Hepatocyte (in vitro differentiated cells): ENCODE measurements around the gene OR2T29. TPM values are rescaled to one million over a fixed set of nuclear protein-coding genes. Genes with fewer than 3 reads are reported as not detected.

Experiments used
- DNase-seq: peaks from one replicate; pipeline ENCODE4 v3.0.0-alpha.2; 2016; ENCODE audit warnings: low spot score
- H2AFZ ChIP-seq: fragments of 200-600 bp; sonication (generic); 2 replicates; pipeline ENCODE4 v1.6.0; 2016; ENCODE audit warnings: antibody characterized with exemption, mild to moderate bottlenecking
- H3K27ac ChIP-seq: fragments of 200-600 bp; sonication (generic); 2 replicates; pipeline ENCODE4 v1.5.1; 2016; ENCODE audit warnings: mild to moderate bottlenecking
- H3K27me3 ChIP-seq: fragments of 200-600 bp; sonication (generic); 2 replicates; pipeline ENCODE4 v1.6.1; 2016
- H3K36me3 ChIP-seq: fragments of 200-600 bp; sonication (generic); replicated peaks from 2 replicates; pipeline ENCODE4 v1.5.1; 2016; ENCODE audit warnings: low read depth; ENCODE audit not compliant: insufficient read depth
- H3K4me1 ChIP-seq: fragments of 200-600 bp; sonication (generic); 2 replicates; pipeline ENCODE4 v1.5.1; 2016; ENCODE audit warnings: mild to moderate bottlenecking, moderate library complexity; ENCODE audit not compliant: insufficient read depth
- H3K4me2 ChIP-seq: fragments of 200-600 bp; sonication (generic); 2 replicates; pipeline ENCODE4 v1.6.0; 2016
- H3K4me3 ChIP-seq: fragments of 200-600 bp; sonication (generic); 2 replicates; pipeline ENCODE4 v1.5.1; 2016; ENCODE audit warnings: mild to moderate bottlenecking
- H3K79me2 ChIP-seq: fragments of 200-600 bp; sonication (generic); 2 replicates; pipeline ENCODE4 v1.6.0; 2017; ENCODE audit warnings: mild to moderate bottlenecking
- H3K9me2 ChIP-seq: fragments of 200-600 bp; sonication (generic); replicated peaks from 2 replicates; pipeline ENCODE4 v1.6.0; 2017; ENCODE audit warnings: mild to moderate bottlenecking; ENCODE audit not compliant: insufficient read depth
- H3K9me3 ChIP-seq: fragments of 200-600 bp; sonication (generic); 2 replicates; pipeline ENCODE4 v1.5.1; 2016; ENCODE audit warnings: low read depth, mild to moderate bottlenecking
- H4K20me1 ChIP-seq: fragments of 200-600 bp; sonication (generic); 2 replicates; pipeline ENCODE4 v1.6.0; 2016; ENCODE audit warnings: mild to moderate bottlenecking; ENCODE audit not compliant: insufficient read depth, poor library complexity, severe bottlenecking
- EZH2 ChIP-seq: fragments of 200-600 bp; sonication (generic); IDR thresholded peaks from 2 replicates; pipeline ENCODE4 v1.6.1; 2016; ENCODE audit warnings: antibody characterized with exemption, mild to moderate bottlenecking, borderline replicate concordance
- EZH2phosphoT487 ChIP-seq: fragments of 200-600 bp; sonication (generic); IDR thresholded peaks from one replicate; pipeline ENCODE4 v1.6.1; 2018; ENCODE audit warnings: antibody characterized with exemption, mild to moderate bottlenecking, low read depth, moderate library complexity; ENCODE audit not compliant: unreplicated experiment, severe bottlenecking
- WGBS: methylation state at CpG from one replicate; pipeline ENCODE4 v1.1.6; 2016; ENCODE audit warnings: low lambda C conversion rate; ENCODE audit errors: missing lambda C conversion rate; 5-methylcytosine and 5-hydroxymethylcytosine counted together
- polyA plus RNA-seq: library from polyadenylated mRNA; unstranded; fragments of >200 nt; fragmentation: Nextera tagmentation; extraction: Ambion mirVana; gene quantifications from 2 replicates; pipeline ENCODE4 v1.2.1, GENCODE V29; 2016
- total RNA-seq: library from RNA; depleted of rRNA; stranded (reverse); fragments of >200 nt; gene quantifications from 2 replicates; pipeline ENCODE4 v1.2.3, GENCODE V29; 2014
- TF ChIP-seq, protein P1 (sequence below): fragments of 200-600 bp; sonication (generic); IDR thresholded peaks from 2 replicates; pipeline ENCODE4 v1.5.1; 2016; ENCODE audit warnings: antibody characterized with exemption, mild to moderate bottlenecking; ENCODE audit not compliant: poor library complexity

The OR2T29 gene
- total and polyA plus RNA-seq, 2 experiments from 2014 or later: not detected

DNA sequence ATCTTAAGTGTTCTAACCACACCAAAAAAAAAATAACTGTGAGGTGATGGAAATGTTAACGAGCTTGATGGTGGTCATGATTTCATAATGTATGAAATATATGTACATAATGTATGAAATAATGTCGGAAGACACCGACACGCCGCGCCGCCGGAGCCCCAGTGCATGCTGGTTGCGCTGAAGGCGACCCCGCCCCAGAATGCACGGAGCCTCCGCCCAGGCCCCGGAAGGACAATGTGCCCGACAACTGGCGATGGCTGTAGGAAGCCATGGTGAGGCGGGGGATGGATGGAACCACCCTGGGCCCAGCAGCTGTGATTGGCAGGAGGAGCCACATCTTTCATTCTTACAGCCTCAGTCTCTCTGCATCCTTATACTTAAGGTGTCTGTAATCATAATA is 27.5 kb upstream of the OR2T29 start:
- H4K20me1 ChIP-seq: no peaks in the 10 kb centered on the region

DNA sequence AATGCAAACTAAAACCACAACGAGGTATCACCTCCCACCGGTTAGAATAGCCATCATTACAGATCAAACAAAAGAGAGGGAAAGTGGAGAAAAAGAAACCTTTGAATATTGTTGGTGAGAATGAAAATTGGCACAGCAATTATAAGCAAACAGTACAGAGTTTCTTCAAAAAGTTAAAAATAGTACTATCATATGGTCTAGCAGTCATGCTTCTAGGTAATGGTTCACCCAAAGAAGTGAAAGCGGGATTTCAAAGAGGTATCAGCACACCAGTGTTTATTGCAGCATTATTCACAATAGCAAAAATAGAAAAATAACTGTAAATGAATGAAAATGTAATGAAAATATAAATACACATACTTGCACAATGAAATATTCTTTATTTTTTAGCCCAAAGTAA is 26.8 kb upstream of the OR2T29 start:
- Histone ChIP-seq H3K27ac (no peak overlapping the region), H3K9me3 (peaks cover 2% of the 10 kb centered on the region), H3K9me2 (no peaks in the 10 kb centered on the region), H3K79me2 (no peaks in the 10 kb centered on the region), H3K36me3 (no peaks in the 10 kb centered on the region), H3K27me3 (no peaks in the 10 kb centered on the region), H3K4me3 (no peak overlapping the region), H4K20me1 (no peaks in the 10 kb centered on the region), H3K4me1 (no peaks in the 10 kb centered on the region), H2AFZ (no peak overlapping the region), H3K4me2 (no peak overlapping the region)
- no peak for DNase-seq
- WGBS: 76% methylated on average over 3 of the region's 3 CpGs
- TF ChIP-seq, protein P1, sequence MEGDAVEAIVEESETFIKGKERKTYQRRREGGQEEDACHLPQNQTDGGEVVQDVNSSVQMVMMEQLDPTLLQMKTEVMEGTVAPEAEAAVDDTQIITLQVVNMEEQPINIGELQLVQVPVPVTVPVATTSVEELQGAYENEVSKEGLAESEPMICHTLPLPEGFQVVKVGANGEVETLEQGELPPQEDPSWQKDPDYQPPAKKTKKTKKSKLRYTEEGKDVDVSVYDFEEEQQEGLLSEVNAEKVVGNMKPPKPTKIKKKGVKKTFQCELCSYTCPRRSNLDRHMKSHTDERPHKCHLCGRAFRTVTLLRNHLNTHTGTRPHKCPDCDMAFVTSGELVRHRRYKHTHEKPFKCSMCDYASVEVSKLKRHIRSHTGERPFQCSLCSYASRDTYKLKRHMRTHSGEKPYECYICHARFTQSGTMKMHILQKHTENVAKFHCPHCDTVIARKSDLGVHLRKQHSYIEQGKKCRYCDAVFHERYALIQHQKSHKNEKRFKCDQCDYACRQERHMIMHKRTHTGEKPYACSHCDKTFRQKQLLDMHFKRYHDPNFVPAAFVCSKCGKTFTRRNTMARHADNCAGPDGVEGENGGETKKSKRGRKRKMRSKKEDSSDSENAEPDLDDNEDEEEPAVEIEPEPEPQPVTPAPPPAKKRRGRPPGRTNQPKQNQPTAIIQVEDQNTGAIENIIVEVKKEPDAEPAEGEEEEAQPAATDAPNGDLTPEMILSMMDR: no peak
- TF ChIP-seq EZH2phosphoT487: no peak
- TF ChIP-seq EZH2: no peak

More for the DNA sequence above, 27.5 kb upstream of the OR2T29 start:
- DNase-seq: no peak
- Histone ChIP-seq H3K27ac (no peak overlapping the region), H3K9me2 (no peaks in the 10 kb centered on the region), H3K4me1 (no peaks in the 10 kb centered on the region), H3K79me2 (no peaks in the 10 kb centered on the region), H3K27me3 (no peaks in the 10 kb centered on the region), H3K36me3 (no peaks in the 10 kb centered on the region), H2AFZ (no peak overlapping the region), H3K4me3 (no peak overlapping the region), H3K4me2 (no peak overlapping the region), H3K9me3 (peaks cover 2% of the 10 kb centered on the region)
- TF ChIP-seq EZH2 (no peak), EZH2phosphoT487 (no peak)
- TF ChIP-seq, protein P1: no peak
- 86% methylated on average over 17 of the region's 17 CpGs for WGBS

DNA sequence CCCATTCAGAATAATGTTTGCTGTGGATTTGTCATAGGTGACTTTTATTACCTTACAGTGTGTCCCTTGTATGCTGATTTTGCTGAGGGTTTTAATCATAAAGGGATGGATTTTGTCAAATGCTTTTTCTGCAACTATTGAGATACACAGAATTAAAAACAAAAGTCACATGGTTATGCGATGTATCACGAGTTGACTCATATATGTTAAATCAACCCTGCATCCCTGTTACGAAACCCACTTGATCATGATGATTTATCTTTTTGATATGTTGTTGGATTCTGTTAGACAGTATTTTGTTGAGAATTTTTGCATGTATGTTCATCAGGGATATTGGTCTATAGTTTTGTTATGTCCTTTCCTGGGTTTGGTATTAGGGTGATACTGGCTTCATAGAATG is 22.7 kb upstream of the OR2T29 start:
- Histone ChIP-seq H3K9me3 (no peaks in the 10 kb centered on the region), H2AFZ (no peak overlapping the region), H3K4me3 (no peak overlapping the region), H4K20me1 (no peaks in the 10 kb centered on the region), H3K27me3 (no peaks in the 10 kb centered on the region), H3K4me1 (no peaks in the 10 kb centered on the region), H3K79me2 (no peaks in the 10 kb centered on the region), H3K9me2 (no peaks in the 10 kb centered on the region), H3K27ac (no peak overlapping the region), H3K4me2 (no peak overlapping the region), H3K36me3 (no peaks in the 10 kb centered on the region)
- TF ChIP-seq EZH2phosphoT487 (no peak), EZH2 (no peak)
- TF ChIP-seq, protein P1: no peak
- no peak for DNase-seq
- WGBS: 85% methylated on average over 3 of the region's 3 CpGs
